Liver (tissue), 9 donors: ENCODE measurements around the gene NTN5. TPM values are rescaled to one million over a fixed set of nuclear protein-coding genes. Genes with fewer than 3 reads are reported as not detected.

ENCODE experiments used
- DNase-seq: peaks from one replicate; pipeline ENCODE4 v3.0.0-alpha.2; 2017; ENCODE audit warnings: low spot score
- H3K27ac ChIP-seq, 2 donors: one replicate each; pipeline ENCODE4 v1.7.0; 2013; ENCODE audit warnings: inconsistent platforms in 2 of 2, low read length in 2 of 2, control low read depth in 1 of 2, low read depth in 1 of 2, mild to moderate bottlenecking in 1 of 2
- H3K27me3 ChIP-seq, 4 donors: one replicate each; pipeline versions ENCODE4 v1.6.1 to v1.7.0; 2013; ENCODE audit warnings: low read length in 3 of 4, inconsistent platforms in 1 of 4, mild to moderate bottlenecking in 1 of 4, moderate library complexity in 1 of 4; ENCODE audit not compliant: control insufficient read depth in 4 of 4, insufficient read depth in 4 of 4
- H3K36me3 ChIP-seq, 4 donors: one replicate each; pipeline versions ENCODE4 v1.6.1 to v1.7.0; 2013; ENCODE audit warnings: low read length in 3 of 4, mild to moderate bottlenecking in 3 of 4, low read depth in 1 of 4, moderate library complexity in 1 of 4; ENCODE audit not compliant: control insufficient read depth in 4 of 4, insufficient read depth in 3 of 4
- H3K4me1 ChIP-seq, 4 donors: one replicate each; pipeline versions ENCODE4 v1.6.1 to v1.7.0; 2013; ENCODE audit warnings: low read length in 3 of 4, mild to moderate bottlenecking in 3 of 4, moderate library complexity in 1 of 4; ENCODE audit not compliant: control insufficient read depth in 4 of 4, insufficient read depth in 4 of 4
- H3K4me3 ChIP-seq, 3 donors: one replicate each; pipeline versions ENCODE4 v1.6.1 to v1.7.0; 2013; ENCODE audit warnings: low read length in 3 of 3, control low read depth in 1 of 3, low read depth in 1 of 3, mild to moderate bottlenecking in 1 of 3
- H3K9ac ChIP-seq, 2 donors: one replicate each; pipeline ENCODE4 v1.7.0; 2013; ENCODE audit warnings: low read length in 2 of 2, mild to moderate bottlenecking in 2 of 2, moderate library complexity in 2 of 2, control low read depth in 1 of 2, low read depth in 1 of 2
- H3K9me3 ChIP-seq, 4 donors: one replicate each; pipeline versions ENCODE4 v1.6.1 to v1.7.0; 2013; ENCODE audit warnings: low read length in 3 of 4; ENCODE audit not compliant: control insufficient read depth in 4 of 4
- ATF3 ChIP-seq: IDR thresholded peaks from 2 replicates; pipeline ENCODE4 v1.6.1; 2016; ENCODE audit warnings: antibody characterized with exemption
- CTCF ChIP-seq: fragments of 150-350 bp; IDR thresholded peaks from 2 replicates; pipeline ENCODE4 v1.5.1; 2017; ENCODE audit warnings: improper control_type of control experiment, low read depth, low read length; ENCODE audit not compliant: missing input control
- EGR1 ChIP-seq, 2 donors: IDR thresholded peaks; 2 replicates each; pipeline ENCODE4 v1.6.1; 2016 to 2018; ENCODE audit warnings: antibody characterized with exemption in 2 of 2, low read depth in 2 of 2
- FOXA1 ChIP-seq: IDR thresholded peaks from 2 replicates; pipeline ENCODE4 v1.6.1; 2016; ENCODE audit warnings: antibody characterized with exemption
- FOXA2 ChIP-seq: IDR thresholded peaks from 2 replicates; pipeline ENCODE4 v1.6.1; 2016; ENCODE audit warnings: antibody characterized with exemption
- GABPA ChIP-seq, 2 donors: IDR thresholded peaks in 1 of 2; conservative IDR thresholded peaks in 1 of 2; 2 replicates each; pipeline ENCODE4 v1.6.1; 2016; ENCODE audit warnings: antibody characterized with exemption in 2 of 2, mild to moderate bottlenecking in 1 of 2, moderate library complexity in 1 of 2
- HNF4A ChIP-seq, 2 donors: conservative IDR thresholded peaks; 2 replicates each; pipeline ENCODE4 v1.6.1; 2016; ENCODE audit warnings: antibody characterized with exemption in 2 of 2, mild to moderate bottlenecking in 2 of 2
- HNF4G ChIP-seq: IDR thresholded peaks from 2 replicates; pipeline ENCODE4 v1.6.1; 2016; ENCODE audit warnings: antibody characterized with exemption
- JUND ChIP-seq, 2 donors: IDR thresholded peaks; 2 replicates each; pipeline ENCODE4 v1.6.1; 2016; ENCODE audit warnings: antibody characterized with exemption in 2 of 2
- MAX ChIP-seq: IDR thresholded peaks from 2 replicates; pipeline ENCODE4 v1.6.1; 2016; ENCODE audit warnings: antibody characterized with exemption
- NR2F2 ChIP-seq: IDR thresholded peaks from 2 replicates; pipeline ENCODE4 v1.6.1; 2016; ENCODE audit warnings: antibody characterized with exemption
- RAD21 ChIP-seq, 2 donors: IDR thresholded peaks; 2 replicates each; pipeline ENCODE4 v1.6.1; 2016; ENCODE audit warnings: antibody characterized with exemption in 2 of 2, mild to moderate bottlenecking in 2 of 2
- REST ChIP-seq: IDR thresholded peaks from 2 replicates; pipeline ENCODE4 v1.6.1; 2016; ENCODE audit warnings: antibody characterized with exemption, mild to moderate bottlenecking
- RXRA ChIP-seq, 2 donors: IDR thresholded peaks; 2 replicates each; pipeline ENCODE4 v1.6.1; 2017 to 2018; ENCODE audit warnings: antibody characterized with exemption in 2 of 2, mild to moderate bottlenecking in 1 of 2
- SP1 ChIP-seq: IDR thresholded peaks from 2 replicates; pipeline ENCODE4 v1.6.1; 2018; ENCODE audit warnings: antibody characterized with exemption, mild to moderate bottlenecking
- TAF1 ChIP-seq: conservative IDR thresholded peaks from 2 replicates; pipeline ENCODE4 v1.6.1; 2016; ENCODE audit warnings: antibody characterized with exemption, mild to moderate bottlenecking
- YY1 ChIP-seq: IDR thresholded peaks from 2 replicates; pipeline ENCODE4 v1.6.1; 2016; ENCODE audit warnings: antibody characterized with exemption, mild to moderate bottlenecking
- ZBTB33 ChIP-seq: IDR thresholded peaks from 2 replicates; pipeline ENCODE4 v1.6.1; 2016; ENCODE audit warnings: antibody characterized with exemption
- WGBS: extraction: QIAGEN DNeasy Blood & Tissue Kit; methylation state at CpG from one replicate; pipeline ENCODE4 v1.1.7; 2013; 5-methylcytosine and 5-hydroxymethylcytosine counted together
- polyA plus RNA-seq, 2 donors: library from polyadenylated mRNA; stranded (reverse) in 1 of 2; unstranded in 1 of 2; fragments of 200-250 nt in 1 of 2; fragments of >200 nt in 1 of 2; fragmentation: Nextera tagmentation in 1 of 2; extraction: Ambion mirVana in 1 of 2; gene quantifications; one replicate each; pipeline versions ENCODE4 v1.2.1 to v1.2.3, GENCODE V29; 2013 to 2015
- total RNA-seq, 2 donors: library from RNA; depleted of rRNA; stranded (reverse); fragments of >200 nt; gene quantifications; one replicate each; pipeline ENCODE4 v1.2.3, GENCODE V29; 2014
- donor health status: healthy.
- donor health status: healthy.
- donor health status: healthy.
- donor health status: healthy.
- donor health status: healthy.

NTN5 gene
- total and polyA plus RNA-seq, 4 donors: 0.08 to 0.09 TPM; not detected in 2

GRCh38 chr19:48664476-48664875 is 8.3 kb downstream of the NTN5 start:
- Histone ChIP-seq H3K36me3 (no peaks in the 10 kb centered on the region), H3K9me3 (no peaks in the 10 kb centered on the region), H3K27ac (no peak overlapping the region), H3K4me3 (no peak overlapping the region), H3K9ac (no peak overlapping the region), H3K4me1 (peaks cover 0 to 2% (median 0%) of the 10 kb centered on the region in 4 donors), H3K27me3 (no peaks in the 10 kb centered on the region)
- no peak for TF ChIP-seq EGR1 (IDR thresholded peaks at IDR 0.05; ENCODE audit: low read depth in 2 of 2)
- no peak for TF ChIP-seq FOXA1
- no peak for TF ChIP-seq RAD21 (IDR thresholded peaks at IDR 0.05)
- no peak for TF ChIP-seq NR2F2
- no peak for TF ChIP-seq REST
- no peak for TF ChIP-seq YY1
- no peak for TF ChIP-seq JUND (IDR thresholded peaks at IDR 0.05)
- TF ChIP-seq ATF3: no peak
- no peak for TF ChIP-seq HNF4G
- no peak for TF ChIP-seq CTCF
- TF ChIP-seq RXRA (IDR thresholded peaks at IDR 0.05): no peak
- TF ChIP-seq GABPA (IDR thresholded peaks at IDR 0.05 in 1 of 2, conservative IDR thresholded peaks at IDR 0.05 in 1 of 2): no peak
- no peak for TF ChIP-seq MAX
- no peak for TF ChIP-seq SP1
- TF ChIP-seq ZBTB33: no peak
- no peak for TF ChIP-seq HNF4A (conservative IDR thresholded peaks at IDR 0.05)
- TF ChIP-seq TAF1: no peak
- TF ChIP-seq FOXA2: no peak
- no peak for DNase-seq
- 95% methylated on average over 14 of the region's 14 CpGs for WGBS

- Histone ChIP-seq H3K36me3 (no peaks in the 10 kb centered on the region), H3K9ac (no peak overlapping the region), H3K27ac (no peak overlapping the region), H3K4me1 (peaks cover 0 to 2% (median 0%) of the 10 kb centered on the region in 4 donors), H3K27me3 (no peaks in the 10 kb centered on the region), H3K4me3 (no peak overlapping the region), H3K9me3 (no peaks in the 10 kb centered on the region)
- DNase-seq: no peak
- 95% methylated on average over 4 of the region's 4 CpGs for WGBS
- TF ChIP-seq REST (no peak), ATF3 (no peak), FOXA2 (no peak), HNF4A (conservative IDR thresholded peaks at IDR 0.05) (no peak), CTCF (no peak), SP1 (no peak)
Observed at GRCh38 chr19:48663667-48664066, 9.2 kb downstream of the NTN5 start.
